HEK293 (cell line): Measurements from ENCODE around the gene L3MBTL1.

Experiments
- CTCF ChIA-PET: fragments of 350-600 bp; formaldehyde crosslinking; extraction: SDS; loops from one replicate; lab custom pipeline; 2021; ENCODE audit warnings: antibody characterized with exemption; lab: Yijun Ruan, JAX
- POLR2A ChIA-PET: fragments of 300-600 bp; formaldehyde crosslinking; extraction: SDS; loops from one replicate; lab custom pipeline; 2020; ENCODE audit warnings: antibody characterized with exemption, inconsistent platforms; lab: Yijun Ruan, JAX
- H3K27ac ChIP-seq: fragments of 200-500 bp; sonication (Bioruptor generic); 2 replicates; pipeline ENCODE4 v1.5.1; 2014; ENCODE audit warnings: low read depth, low read length, control low read depth, inconsistent platforms; ENCODE audit errors: extremely low read depth
- H3K36me3 ChIP-seq, 2 experiments: fragments of 200-500 bp in 1 of 2; sonication (Bioruptor generic) in 1 of 2; 1 replicate in 1 of 2; 2 replicates in 1 of 2; pipeline ENCODE4 v1.5.1; 2014 to 2017; ENCODE audit warnings: inconsistent platforms in 2 of 2, low read length in 2 of 2; ENCODE audit not compliant: control insufficient read depth in 2 of 2, insufficient read depth in 1 of 2
- H3K4me1 ChIP-seq: fragments of 200-500 bp; sonication (Bioruptor generic); 2 replicates; pipeline ENCODE4 v1.5.1; 2014; ENCODE audit warnings: mild to moderate bottlenecking, low read length, inconsistent platforms; ENCODE audit not compliant: control insufficient read depth, insufficient read depth
- H3K4me3 ChIP-seq: 2 replicates; pipeline ENCODE4 v1.5.1; 2011; ENCODE audit warnings: low read depth, mild to moderate bottlenecking, control low read depth, low read length, moderate library complexity
- H3K9me3 ChIP-seq: fragments of 200-500 bp; sonication (Bioruptor generic); 2 replicates; pipeline ENCODE4 v1.5.1; 2014; ENCODE audit warnings: low read depth, low read length, inconsistent platforms; ENCODE audit not compliant: control insufficient read depth, insufficient read depth
- KLF7 ChIP-seq: fragments of 450-650 bp; formaldehyde crosslinking; IDR thresholded peaks from 2 replicates; pipeline ENCODE4 v1.5.1; 2016; ENCODE audit warnings: missing biosample characterization, missing genetic modification characterization, borderline replicate concordance
- KLF8 ChIP-seq: fragments of 450-650 bp; formaldehyde crosslinking; IDR thresholded peaks from 2 replicates; pipeline ENCODE4 v1.5.1; 2016; ENCODE audit warnings: missing biosample characterization, missing genetic modification characterization
- ZBTB7A ChIP-seq: fragments of 450-650 bp; formaldehyde crosslinking; IDR thresholded peaks from 2 replicates; pipeline ENCODE4 v1.5.1; 2016; ENCODE audit warnings: low read depth, missing biosample characterization, missing genetic modification characterization
- ZNF23 ChIP-seq: fragments of 450-650 bp; formaldehyde crosslinking; IDR thresholded peaks from 2 replicates; pipeline ENCODE4 v1.5.1; 2016; ENCODE audit warnings: missing biosample characterization, missing genetic modification characterization, borderline replicate concordance
- ZNF302 ChIP-seq: fragments of 450-650 bp; formaldehyde crosslinking; IDR thresholded peaks from 2 replicates; pipeline ENCODE4 v1.5.1; 2016; ENCODE audit warnings: missing biosample characterization, missing genetic modification characterization, low read depth
- ZNF366 ChIP-seq: fragments of 450-650 bp; formaldehyde crosslinking; conservative IDR thresholded peaks from 2 replicates; pipeline ENCODE4 v1.5.1; 2016; ENCODE audit warnings: missing biosample characterization, missing genetic modification characterization
- ZNF37A ChIP-seq: fragments of 450-650 bp; IDR thresholded peaks from 2 replicates; pipeline ENCODE4 v1.5.1; 2018; ENCODE audit warnings: missing biosample characterization, missing genetic modification characterization
- ZNF426 ChIP-seq: fragments of 450-650 bp; formaldehyde crosslinking; IDR thresholded peaks from 2 replicates; pipeline ENCODE4 v1.5.1; 2017; ENCODE audit warnings: missing biosample characterization, missing genetic modification characterization, mild to moderate bottlenecking, inconsistent platforms, moderate library complexity
- ZNF473 ChIP-seq: fragments of 450-650 bp; formaldehyde crosslinking; IDR thresholded peaks from 2 replicates; pipeline ENCODE4 v1.5.1; 2017; ENCODE audit warnings: missing biosample characterization, missing genetic modification characterization
- ZNF48 ChIP-seq: fragments of 450-650 bp; formaldehyde crosslinking; IDR thresholded peaks from 2 replicates; pipeline ENCODE4 v1.5.1; 2016; ENCODE audit warnings: missing biosample characterization, missing genetic modification characterization
- ZNF610 ChIP-seq: fragments of 450-650 bp; formaldehyde crosslinking; IDR thresholded peaks from 2 replicates; pipeline ENCODE4 v1.5.1; 2016; ENCODE audit warnings: missing biosample characterization, missing genetic modification characterization, borderline replicate concordance
- ZNF707 ChIP-seq: fragments of 450-650 bp; formaldehyde crosslinking; IDR thresholded peaks from 2 replicates; pipeline ENCODE4 v1.5.1; 2016; ENCODE audit warnings: missing biosample characterization, missing genetic modification characterization
- ZNF76 ChIP-seq: fragments of 450-650 bp; formaldehyde crosslinking; IDR thresholded peaks from 2 replicates; pipeline ENCODE4; 2016; ENCODE audit warnings: low read depth, missing biosample characterization, missing genetic modification characterization, borderline replicate concordance
- ZNF791 ChIP-seq: fragments of 450-650 bp; formaldehyde crosslinking; IDR thresholded peaks from 2 replicates; pipeline ENCODE4 v1.5.1; 2016; ENCODE audit warnings: missing biosample characterization, missing genetic modification characterization
- ZNF843 ChIP-seq: fragments of 450-650 bp; formaldehyde crosslinking; IDR thresholded peaks from 2 replicates; pipeline ENCODE4 v1.5.1; 2016; ENCODE audit warnings: missing biosample characterization, missing genetic modification characterization
- ZSCAN16 ChIP-seq: fragments of 450-650 bp; formaldehyde crosslinking; IDR thresholded peaks from 2 replicates; pipeline ENCODE4 v1.5.1; 2016; ENCODE audit warnings: missing biosample characterization, missing genetic modification characterization
- TF ChIP-seq, protein P1 (sequence below): fragments of 450-650 bp; formaldehyde crosslinking; IDR thresholded peaks from 2 replicates; pipeline ENCODE4 v1.5.1; 2016; ENCODE audit warnings: missing biosample characterization, missing genetic modification characterization
- TF ChIP-seq, protein P2 (sequence below): fragments of 450-650 bp; formaldehyde crosslinking; IDR thresholded peaks from 2 replicates; pipeline ENCODE4 v1.5.1; 2017; ENCODE audit warnings: missing biosample characterization, missing genetic modification characterization
- TF ChIP-seq, protein P3 (sequence below): fragments of 450-650 bp; formaldehyde crosslinking; IDR thresholded peaks from 2 replicates; pipeline ENCODE4 v1.5.1; 2016; ENCODE audit warnings: missing biosample characterization, missing genetic modification characterization, low read depth
- TF ChIP-seq, protein P4 (sequence below): fragments of 450-650 bp; formaldehyde crosslinking; IDR thresholded peaks from 2 replicates; pipeline ENCODE4 v1.5.1; 2016; ENCODE audit warnings: missing biosample characterization, missing genetic modification characterization
- TF ChIP-seq, protein P5 (sequence below): fragments of 450-650 bp; formaldehyde crosslinking; IDR thresholded peaks from 2 replicates; pipeline ENCODE4 v1.5.1; 2016; ENCODE audit warnings: missing biosample characterization, missing genetic modification characterization

The L3MBTL1 gene

DNA sequence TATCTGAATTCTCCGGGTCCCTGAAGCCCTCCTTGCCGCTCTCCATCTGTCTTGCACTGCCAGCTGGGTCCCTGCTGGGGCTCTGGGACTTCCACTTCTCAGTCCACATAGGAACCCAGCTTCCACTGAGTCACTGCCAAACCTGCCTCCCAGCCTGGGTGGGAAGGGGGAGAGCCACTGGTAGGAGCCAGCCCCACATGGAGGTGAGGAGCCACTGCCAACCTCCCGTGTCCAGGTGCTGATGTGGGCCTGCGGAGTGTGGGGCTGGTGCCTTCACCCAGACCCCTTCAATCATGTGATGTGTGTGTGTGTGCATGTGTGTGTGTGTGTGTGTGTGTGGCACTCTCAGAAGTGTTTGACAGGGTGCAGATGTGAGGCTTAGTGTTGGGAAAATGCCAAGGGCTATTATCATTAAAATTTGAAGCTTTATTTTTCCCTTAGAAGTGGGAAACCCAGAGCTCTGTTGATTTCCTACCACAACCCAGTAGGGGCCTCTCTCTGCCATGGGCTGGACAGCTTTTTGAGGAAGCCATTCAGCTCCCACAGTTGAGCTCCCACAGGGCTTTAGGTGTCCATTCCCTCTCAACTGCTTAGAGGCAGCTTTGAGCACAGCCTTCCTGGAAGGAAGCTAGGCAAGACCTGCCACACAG is 42.0 kb downstream of the L3MBTL1 start:
- H3K4me1 ChIP-seq: no peaks in the 10 kb centered on the region
- ChIA-PET CTCF (interaction anchor here (0.7 kb wide), 1 partner anchor 11 kb away, joined by 3 read pairs; no protein-coding TSS in a partner anchor), POLR2A (no interaction called here)
- H3K9me3 ChIP-seq: no peaks in the 10 kb centered on the region
- H3K36me3 ChIP-seq: peaks cover 0 to 29% of the 10 kb centered on the region in 2 experiments; a peak in 1 of 3 replicates
- TF ChIP-seq, protein P1, sequence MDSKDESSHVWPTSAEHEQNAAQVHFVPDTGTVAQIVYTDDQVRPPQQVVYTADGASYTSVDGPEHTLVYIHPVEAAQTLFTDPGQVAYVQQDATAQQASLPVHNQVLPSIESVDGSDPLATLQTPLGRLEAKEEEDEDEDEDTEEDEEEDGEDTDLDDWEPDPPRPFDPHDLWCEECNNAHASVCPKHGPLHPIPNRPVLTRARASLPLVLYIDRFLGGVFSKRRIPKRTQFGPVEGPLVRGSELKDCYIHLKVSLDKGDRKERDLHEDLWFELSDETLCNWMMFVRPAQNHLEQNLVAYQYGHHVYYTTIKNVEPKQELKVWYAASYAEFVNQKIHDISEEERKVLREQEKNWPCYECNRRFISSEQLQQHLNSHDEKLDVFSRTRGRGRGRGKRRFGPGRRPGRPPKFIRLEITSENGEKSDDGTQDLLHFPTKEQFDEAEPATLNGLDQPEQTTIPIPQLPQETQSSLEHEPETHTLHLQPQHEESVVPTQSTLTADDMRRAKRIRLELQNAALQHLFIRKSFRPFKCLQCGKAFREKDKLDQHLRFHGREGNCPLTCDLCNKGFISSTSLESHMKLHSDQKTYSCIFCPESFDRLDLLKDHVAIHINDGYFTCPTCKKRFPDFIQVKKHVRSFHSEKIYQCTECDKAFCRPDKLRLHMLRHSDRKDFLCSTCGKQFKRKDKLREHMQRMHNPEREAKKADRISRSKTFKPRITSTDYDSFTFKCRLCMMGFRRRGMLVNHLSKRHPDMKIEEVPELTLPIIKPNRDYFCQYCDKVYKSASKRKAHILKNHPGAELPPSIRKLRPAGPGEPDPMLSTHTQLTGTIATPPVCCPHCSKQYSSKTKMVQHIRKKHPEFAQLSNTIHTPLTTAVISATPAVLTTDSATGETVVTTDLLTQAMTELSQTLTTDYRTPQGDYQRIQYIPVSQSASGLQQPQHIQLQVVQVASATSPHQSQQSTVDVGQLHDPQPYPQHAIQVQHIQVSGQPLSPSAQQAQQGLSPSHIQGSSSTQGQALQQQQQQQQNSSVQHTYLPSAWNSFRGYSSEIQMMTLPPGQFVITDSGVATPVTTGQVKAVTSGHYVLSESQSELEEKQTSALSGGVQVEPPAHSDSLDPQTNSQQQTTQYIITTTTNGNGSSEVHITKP (tag by site-specific recombination): no peak
- TF ChIP-seq ZNF473 (tag by site-specific recombination): no peak
- no peak for TF ChIP-seq KLF8 (tag by site-specific recombination)
- TF ChIP-seq ZNF791 (tag by site-specific recombination): no peak
- no peak for TF ChIP-seq ZNF610
- TF ChIP-seq ZNF23 (tag by site-specific recombination): no peak
- no peak for TF ChIP-seq ZBTB7A (tag by site-specific recombination)
- TF ChIP-seq ZNF48: no peak
- no peak for TF ChIP-seq ZNF426 (tag by site-specific recombination)
- TF ChIP-seq ZSCAN16 (tag by site-specific recombination): no peak
- TF ChIP-seq, protein P2, sequence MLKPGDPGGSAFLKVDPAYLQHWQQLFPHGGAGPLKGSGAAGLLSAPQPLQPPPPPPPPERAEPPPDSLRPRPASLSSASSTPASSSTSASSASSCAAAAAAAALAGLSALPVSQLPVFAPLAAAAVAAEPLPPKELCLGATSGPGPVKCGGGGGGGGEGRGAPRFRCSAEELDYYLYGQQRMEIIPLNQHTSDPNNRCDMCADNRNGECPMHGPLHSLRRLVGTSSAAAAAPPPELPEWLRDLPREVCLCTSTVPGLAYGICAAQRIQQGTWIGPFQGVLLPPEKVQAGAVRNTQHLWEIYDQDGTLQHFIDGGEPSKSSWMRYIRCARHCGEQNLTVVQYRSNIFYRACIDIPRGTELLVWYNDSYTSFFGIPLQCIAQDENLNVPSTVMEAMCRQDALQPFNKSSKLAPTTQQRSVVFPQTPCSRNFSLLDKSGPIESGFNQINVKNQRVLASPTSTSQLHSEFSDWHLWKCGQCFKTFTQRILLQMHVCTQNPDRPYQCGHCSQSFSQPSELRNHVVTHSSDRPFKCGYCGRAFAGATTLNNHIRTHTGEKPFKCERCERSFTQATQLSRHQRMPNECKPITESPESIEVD (tag by site-specific recombination): no peak
- no peak for TF ChIP-seq ZNF843 (tag by site-specific recombination)
- TF ChIP-seq ZNF366 (tag by site-specific recombination): no peak
- TF ChIP-seq, protein P3, sequence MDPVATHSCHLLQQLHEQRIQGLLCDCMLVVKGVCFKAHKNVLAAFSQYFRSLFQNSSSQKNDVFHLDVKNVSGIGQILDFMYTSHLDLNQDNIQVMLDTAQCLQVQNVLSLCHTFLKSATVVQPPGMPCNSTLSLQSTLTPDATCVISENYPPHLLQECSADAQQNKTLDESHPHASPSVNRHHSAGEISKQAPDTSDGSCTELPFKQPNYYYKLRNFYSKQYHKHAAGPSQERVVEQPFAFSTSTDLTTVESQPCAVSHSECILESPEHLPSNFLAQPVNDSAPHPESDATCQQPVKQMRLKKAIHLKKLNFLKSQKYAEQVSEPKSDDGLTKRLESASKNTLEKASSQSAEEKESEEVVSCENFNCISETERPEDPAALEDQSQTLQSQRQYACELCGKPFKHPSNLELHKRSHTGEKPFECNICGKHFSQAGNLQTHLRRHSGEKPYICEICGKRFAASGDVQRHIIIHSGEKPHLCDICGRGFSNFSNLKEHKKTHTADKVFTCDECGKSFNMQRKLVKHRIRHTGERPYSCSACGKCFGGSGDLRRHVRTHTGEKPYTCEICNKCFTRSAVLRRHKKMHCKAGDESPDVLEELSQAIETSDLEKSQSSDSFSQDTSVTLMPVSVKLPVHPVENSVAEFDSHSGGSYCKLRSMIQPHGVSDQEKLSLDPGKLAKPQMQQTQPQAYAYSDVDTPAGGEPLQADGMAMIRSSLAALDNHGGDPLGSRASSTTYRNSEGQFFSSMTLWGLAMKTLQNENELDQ (tag by site-specific recombination): no peak
- TF ChIP-seq ZNF707 (tag by site-specific recombination): no peak
- TF ChIP-seq ZNF76 (tag by site-specific recombination): no peak
- H3K27ac ChIP-seq: no peak overlapping the region
- H3K4me3 ChIP-seq: no peak overlapping the region

DNA sequence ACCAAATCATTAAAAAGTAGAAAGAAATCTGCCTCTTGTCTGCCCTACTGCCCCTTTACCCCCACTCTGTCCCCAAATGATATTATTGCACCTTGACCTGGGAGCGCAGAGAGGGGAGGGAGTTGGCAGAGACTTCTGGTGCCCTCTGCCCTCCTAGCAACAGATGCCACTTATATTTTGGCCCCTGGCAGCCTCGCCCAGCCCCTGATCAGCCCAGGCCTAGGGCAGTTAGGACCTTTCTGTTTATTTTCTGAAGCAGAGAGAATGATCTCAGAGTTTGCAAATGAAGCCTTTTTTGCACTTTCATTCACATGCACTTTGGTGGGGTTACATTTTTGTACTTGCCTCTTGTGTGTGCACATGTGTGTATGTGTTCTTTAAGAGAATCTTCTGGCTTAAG is 43.0 kb downstream of the L3MBTL1 start:
- CTCF ChIA-PET: interaction anchor here (1.9 kb wide), 1 partner anchor 13 kb away, joined by 9 read pairs; no protein-coding TSS in a partner anchor
- TF ChIP-seq KLF7 (tag by site-specific recombination) (no peak), ZNF37A (no peak), ZSCAN16 (tag by site-specific recombination) (no peak), ZNF707 (tag by site-specific recombination) (no peak), ZNF302 (tag by site-specific recombination) (no peak)
- TF ChIP-seq, protein P4, sequence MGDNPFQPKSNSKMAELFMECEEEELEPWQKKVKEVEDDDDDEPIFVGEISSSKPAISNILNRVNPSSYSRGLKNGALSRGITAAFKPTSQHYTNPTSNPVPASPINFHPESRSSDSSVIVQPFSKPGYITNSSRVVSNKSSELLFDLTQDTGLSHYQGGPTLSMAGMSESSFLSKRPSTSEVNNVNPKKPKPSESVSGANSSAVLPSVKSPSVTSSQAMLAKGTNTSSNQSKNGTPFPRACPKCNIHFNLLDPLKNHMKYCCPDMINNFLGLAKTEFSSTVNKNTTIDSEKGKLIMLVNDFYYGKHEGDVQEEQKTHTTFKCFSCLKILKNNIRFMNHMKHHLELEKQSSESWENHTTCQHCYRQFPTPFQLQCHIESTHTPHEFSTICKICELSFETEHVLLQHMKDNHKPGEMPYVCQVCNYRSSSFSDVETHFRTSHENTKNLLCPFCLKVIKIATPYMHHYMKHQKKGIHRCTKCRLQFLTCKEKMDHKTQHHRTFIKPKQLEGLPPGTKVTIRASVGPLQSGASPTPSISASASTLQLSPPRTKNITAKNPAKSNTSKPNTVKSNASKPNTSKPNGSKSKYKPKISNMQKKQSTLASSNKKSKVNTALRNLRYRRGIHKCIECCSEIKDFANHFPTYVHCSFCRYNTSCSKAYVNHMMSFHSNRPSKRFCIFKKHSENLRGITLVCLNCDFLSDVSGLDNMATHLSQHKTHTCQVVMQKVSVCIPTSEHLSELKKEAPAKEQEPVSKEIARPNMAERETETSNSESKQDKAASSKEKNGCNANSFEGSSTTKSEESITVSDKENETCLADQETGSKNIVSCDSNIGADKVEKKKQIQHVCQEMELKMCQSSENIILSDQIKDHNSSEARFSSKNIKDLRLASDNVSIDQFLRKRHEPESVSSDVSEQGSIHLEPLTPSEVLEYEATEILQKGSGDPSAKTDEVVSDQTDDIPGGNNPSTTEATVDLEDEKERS (tag by site-specific recombination): no peak
- TF ChIP-seq, protein P5, sequence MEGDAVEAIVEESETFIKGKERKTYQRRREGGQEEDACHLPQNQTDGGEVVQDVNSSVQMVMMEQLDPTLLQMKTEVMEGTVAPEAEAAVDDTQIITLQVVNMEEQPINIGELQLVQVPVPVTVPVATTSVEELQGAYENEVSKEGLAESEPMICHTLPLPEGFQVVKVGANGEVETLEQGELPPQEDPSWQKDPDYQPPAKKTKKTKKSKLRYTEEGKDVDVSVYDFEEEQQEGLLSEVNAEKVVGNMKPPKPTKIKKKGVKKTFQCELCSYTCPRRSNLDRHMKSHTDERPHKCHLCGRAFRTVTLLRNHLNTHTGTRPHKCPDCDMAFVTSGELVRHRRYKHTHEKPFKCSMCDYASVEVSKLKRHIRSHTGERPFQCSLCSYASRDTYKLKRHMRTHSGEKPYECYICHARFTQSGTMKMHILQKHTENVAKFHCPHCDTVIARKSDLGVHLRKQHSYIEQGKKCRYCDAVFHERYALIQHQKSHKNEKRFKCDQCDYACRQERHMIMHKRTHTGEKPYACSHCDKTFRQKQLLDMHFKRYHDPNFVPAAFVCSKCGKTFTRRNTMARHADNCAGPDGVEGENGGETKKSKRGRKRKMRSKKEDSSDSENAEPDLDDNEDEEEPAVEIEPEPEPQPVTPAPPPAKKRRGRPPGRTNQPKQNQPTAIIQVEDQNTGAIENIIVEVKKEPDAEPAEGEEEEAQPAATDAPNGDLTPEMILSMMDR (tag by site-specific recombination): no peak

More for the DNA sequence above, 43.0 kb downstream of the L3MBTL1 start:
- no peak overlapping the region for H3K27ac ChIP-seq
- no peaks in the 10 kb centered on the region for H3K4me1 ChIP-seq
- POLR2A ChIA-PET: no interaction called here
- H3K36me3 ChIP-seq: peaks cover 0 to 25% of the 10 kb centered on the region in 2 experiments; a peak in 1 of 3 replicates
- H3K4me3 ChIP-seq: no peak overlapping the region
- no peaks in the 10 kb centered on the region for H3K9me3 ChIP-seq
